ENCODE results near the gene OLFML2A. TPM values are rescaled to one million over a fixed set of nuclear protein-coding genes. Genes with fewer than 3 reads are reported as not detected.
A peak's percentile ranks its signal among the peaks of the same experiment; 100 is the strongest.

Gene OLFML2A
- total RNA-seq, 1 experiment from 2014 or later: 31.2 TPM

DNA sequence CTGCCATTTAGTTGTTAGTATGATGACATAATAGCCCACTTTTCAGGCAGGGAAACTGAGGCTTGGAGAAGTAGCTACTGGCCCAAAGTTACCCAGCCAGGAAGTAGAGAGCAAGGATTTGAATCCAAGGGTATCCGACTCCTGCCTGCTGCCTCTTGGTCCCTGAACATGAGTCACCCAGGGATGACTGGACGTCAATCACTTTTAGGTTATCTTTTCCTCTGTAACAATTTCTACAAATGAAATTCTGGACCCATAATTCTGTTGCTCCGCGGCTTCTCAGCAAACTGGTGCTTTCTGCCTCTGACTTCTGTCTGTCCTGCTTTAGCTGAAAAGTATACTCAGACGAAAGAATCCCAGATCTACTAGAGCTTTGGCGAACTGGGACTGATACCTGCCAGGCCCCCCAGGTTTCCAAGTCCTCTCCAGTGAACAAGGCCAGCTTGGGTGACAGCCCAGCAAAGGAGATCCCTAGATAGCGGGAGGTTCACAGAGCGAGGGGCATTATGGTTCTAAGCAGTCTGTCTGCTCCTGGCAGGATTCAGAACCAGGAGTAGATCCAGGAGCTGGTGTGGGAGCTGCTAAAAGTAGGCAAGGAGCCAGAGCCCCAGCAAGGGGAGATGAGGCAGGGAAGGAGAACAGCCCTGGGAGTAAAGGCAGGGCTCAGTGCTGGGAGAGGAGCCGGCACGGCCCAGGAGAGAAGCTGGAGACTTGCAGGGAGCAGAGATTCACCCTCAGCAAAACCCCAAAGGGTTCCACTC lies 20.6 kb downstream of the OLFML2A start:
- DNase-seq (ENCODE audit: low read depth): no peak

- DNase-seq (ENCODE audit: low read depth): no peak
Observed at GRCh38 chr9:124799274-124800006, 22.5 kb downstream of the OLFML2A start.

DNA sequence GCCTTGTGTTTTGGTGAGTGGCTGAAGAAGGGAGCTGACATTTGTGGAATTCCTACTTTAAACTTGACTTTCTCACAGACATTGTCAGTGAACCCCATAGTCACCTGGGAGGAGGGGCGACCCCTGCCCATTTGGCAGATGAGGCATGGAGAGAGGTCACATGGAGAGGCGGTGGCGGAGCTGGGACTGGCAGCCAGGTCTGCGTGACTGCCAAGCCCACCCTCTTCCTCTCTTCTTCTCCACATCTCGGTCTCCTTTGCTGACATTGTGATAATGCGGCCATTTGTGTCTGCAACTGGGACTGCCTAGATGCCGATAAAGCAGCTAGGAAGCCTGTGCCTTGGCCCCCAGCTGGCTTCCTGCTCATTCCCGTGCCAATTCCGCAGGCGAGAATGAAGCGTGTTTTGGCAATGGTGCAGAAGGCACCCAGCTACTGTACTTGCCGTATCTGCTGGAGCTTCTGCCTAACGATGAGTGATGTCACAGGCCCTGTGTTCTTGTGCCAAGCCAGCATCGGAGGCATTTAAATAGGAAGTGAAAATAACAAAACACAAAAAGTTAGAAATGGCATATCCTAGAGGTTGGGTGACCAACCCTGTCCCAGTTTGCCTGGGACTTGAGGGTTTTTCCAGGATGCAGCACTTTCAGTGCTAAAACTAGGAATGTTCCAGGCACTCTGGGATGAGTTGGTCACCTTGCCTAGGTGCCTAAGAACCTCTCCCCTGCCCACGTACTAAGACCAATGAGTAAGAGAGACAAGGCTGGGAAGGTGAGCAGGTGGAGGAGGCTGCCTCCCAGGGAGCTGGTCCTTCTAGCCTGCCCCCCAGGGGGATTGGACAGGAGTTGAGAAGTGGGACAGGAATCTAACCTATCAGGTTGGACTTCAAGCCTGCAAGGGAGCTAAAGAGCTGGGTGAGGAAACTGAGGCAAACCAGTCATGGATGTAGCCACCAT lies 23.6 kb downstream of the OLFML2A start:
- peak; percentile 27 for DNase-seq (ENCODE audit: low read depth)

DNA sequence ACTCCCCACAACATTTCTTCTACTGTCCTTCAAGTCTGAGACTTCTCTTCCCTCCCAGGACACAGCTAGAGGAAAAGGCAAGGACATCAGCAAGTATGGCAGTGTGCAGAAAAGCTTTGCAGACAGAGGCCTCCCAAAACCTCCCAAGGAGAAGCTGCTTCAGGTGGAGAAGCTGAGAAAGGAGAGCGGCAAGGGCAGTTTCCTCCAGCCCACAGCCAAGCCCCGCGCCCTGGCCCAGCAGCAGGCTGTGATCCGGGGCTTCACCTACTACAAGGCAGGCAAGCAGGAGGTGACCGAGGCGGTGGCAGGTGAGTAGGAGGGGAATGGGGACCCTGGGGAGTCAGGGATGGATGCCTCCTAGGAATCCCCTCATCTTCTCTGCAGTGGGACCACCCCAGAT lies 24.4 kb downstream of the OLFML2A start:
- DNase-seq (ENCODE audit: low read depth): no peak

GRCh38 chr9:124802426-124802825 lies 25.5 kb downstream of the OLFML2A start:
- DNase-seq (ENCODE audit: low read depth): no peak

DNA sequence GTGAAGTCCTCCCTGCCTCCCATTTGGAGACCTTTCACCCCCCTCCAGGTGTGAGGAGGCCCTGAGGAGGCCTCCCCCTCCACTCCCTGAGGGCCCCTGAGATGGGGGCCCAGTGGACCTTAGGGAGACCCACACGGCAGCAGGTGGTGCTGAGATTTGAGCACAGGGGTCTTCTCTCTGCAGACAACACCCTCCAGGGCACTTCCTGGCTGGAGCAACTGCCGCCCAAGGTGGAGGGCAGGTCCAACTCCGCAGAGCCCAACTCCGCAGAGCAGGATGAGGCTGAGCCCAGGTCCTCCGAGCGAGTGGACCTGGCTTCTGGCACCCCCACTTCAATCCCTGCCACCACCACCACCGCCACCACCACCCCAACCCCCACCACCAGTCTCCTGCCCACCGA lies 27.0 kb downstream of the OLFML2A start:
- DNase-seq (ENCODE audit: low read depth): no peak

- DNase-seq (ENCODE audit: low read depth): no peak
Observed at GRCh38 chr9:124805186-124805585, 28.3 kb downstream of the OLFML2A start.

DNA sequence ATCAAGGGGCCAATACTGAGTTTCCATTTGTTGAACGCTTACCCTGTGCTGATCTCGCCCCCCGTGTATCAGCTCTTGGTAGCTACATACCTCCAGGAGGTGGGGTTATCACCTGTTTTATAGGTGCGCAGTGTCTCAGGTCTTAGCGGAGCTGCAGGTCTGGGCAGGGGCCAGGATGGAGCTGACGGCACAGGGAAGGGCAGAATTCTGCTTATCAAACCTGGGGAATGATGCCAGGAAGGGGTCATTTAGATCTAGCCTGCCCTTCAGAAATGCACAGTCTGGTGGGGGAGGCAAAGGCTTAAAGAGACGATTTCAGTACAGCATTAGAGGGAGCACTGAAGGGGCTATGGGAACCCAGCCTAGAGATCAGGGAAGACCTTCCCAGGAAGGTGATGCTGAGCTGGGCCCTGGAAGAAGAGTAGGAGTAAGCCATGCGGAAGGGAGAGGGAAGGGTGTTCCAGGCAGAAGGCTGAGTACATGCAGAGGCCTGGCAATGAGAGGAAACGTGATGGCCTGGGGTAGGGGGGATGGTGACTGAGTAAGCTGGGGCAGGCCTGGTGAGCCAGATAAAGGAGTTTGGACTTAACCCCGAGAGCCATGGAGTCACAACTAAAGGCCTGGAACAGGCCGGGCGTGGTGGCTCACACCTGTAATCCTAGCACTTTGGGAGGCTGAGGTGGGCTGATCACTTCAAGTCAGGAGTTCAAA lies 31.5 kb downstream of the OLFML2A start:
- no peak for DNase-seq (ENCODE audit: low read depth)

- no peak for DNase-seq (ENCODE audit: low read depth)
Observed at GRCh38 chr9:124809211-124809610, 32.3 kb downstream of the OLFML2A start.

- DNase-seq (ENCODE audit: low read depth): no peak
Observed at GRCh38 chr9:124809741-124810500, 33.0 kb downstream of the OLFML2A start.

GRCh38 chr9:124810663-124811355 lies 33.9 kb downstream of the OLFML2A start:
- peak; percentile 73 for DNase-seq (ENCODE audit: low read depth)

GRCh38 chr9:124812441-124812876 lies 35.5 kb downstream of the OLFML2A start:
- peak; percentile 96 for DNase-seq (ENCODE audit: low read depth)

GRCh38 chr9:124813041-124813440 lies 36.1 kb downstream of the OLFML2A start:
- no peak for DNase-seq (ENCODE audit: low read depth)

DNA sequence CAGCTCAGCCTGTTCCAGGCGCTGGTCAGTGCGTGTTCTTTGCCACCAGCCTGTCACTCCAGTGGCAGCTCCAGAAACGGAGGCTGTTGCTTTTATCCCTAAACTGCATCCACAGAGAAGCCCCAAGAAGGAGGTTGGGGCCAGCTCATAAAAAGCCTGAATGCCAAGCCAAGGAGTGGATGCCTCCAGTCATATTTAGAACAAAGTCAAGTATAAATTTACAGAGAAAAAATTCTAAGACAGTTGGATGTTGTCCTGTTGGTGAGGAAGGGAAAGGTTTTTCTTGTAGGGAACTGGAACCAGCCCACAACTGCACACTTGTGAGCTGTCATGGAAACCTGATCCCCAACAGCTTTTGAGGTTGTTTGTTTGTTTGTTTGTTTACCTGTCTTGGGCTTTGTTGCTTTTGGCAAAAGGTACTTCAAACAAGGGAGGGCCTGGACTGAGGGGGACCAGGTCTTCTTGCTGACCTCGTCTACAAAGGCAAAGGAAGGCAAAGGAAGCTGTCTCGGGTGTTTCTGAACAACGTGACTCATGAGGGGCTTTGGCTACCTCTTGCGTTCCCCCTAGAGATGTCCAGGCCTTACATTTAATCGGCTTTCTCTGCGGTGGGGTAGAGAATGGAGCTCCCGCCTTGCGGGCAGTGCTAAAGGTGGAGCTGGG lies 36.7 kb downstream of the OLFML2A start:
- DNase-seq (ENCODE audit: low read depth): no peak

GRCh38 chr9:124814164-124814535 lies 37.2 kb downstream of the OLFML2A start:
- no peak for DNase-seq (ENCODE audit: low read depth)

GRCh38 chr9:124815601-124816000 lies 38.7 kb downstream of the OLFML2A start:
- no peak for DNase-seq (ENCODE audit: low read depth)

DNA sequence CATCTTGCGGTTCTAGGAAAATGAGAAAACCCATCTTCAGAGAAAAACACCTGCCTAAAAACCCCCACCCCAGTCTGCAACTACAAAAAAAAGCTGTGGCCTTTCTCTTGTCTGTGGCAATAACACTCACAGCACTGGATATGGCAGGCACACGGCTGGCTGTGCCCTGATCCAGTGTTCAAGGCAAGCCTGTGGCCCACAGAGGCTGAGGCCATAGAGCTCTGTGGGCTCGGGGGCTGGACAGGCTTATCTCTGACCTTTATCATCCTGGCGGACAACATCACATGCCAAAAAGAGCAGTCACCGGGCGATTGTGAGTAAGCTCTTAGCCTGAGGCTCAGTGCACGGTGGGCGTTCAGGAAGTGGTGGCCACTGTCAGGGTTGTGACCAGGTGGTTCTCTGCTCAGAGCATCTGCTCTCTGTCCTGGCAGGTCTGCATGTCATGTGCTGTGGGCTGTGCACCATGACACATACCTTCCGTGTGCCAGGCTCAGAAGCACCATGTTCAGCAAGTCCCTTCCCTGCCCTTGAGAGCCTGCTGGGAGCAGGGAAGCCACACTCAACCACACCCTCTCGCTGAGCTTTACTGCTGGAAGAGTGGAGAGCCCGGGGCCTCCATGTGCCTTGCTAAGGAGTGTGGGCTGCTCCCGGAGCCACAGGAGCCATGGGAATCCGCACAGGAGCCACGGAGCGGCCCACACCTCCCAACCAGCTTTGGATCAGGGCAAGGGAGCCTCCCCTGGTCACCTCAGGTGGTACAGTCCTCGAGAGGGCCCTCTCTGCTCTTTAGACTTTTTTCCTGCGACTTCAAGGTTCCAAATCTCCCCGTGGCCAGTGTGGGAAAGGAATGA lies 41.7 kb downstream of the OLFML2A start:
- peak; percentile 98 for DNase-seq (ENCODE audit: low read depth)

All from RPMI7951 (cell line).